BLaER1 treated with 17β-estradiol and CSF1 and Interleukin-3, amounts not matched to agents 10 nM and 100 nM (cell line): ENCODE results near the gene CREB3L1.

Experiments
- H3K27ac ChIP-seq, 11 experiments: shearing (Covaris generic); formaldehyde crosslinking; 2 replicates each; pipeline ENCODE4 v1.8.1; 2022
- H3K27me3 ChIP-seq, 11 experiments: shearing (Covaris generic); formaldehyde crosslinking; 2 replicates each; pipeline ENCODE4 v1.8.1; 2022
- H3K36me3 ChIP-seq, 11 experiments: shearing (Covaris generic); formaldehyde crosslinking; 2 replicates each; pipeline ENCODE4 v1.8.1; 2022
- H3K4me1 ChIP-seq, 10 experiments: shearing (Covaris generic); formaldehyde crosslinking; 2 replicates each; pipeline ENCODE4 v1.8.1; 2022
- H3K4me2 ChIP-seq, 11 experiments: shearing (Covaris generic); formaldehyde crosslinking; 2 replicates each; pipeline ENCODE4 v1.8.1; 2022
- H3K4me3 ChIP-seq, 10 experiments: shearing (Covaris generic); formaldehyde crosslinking; 2 replicates each; pipeline ENCODE4 v1.8.1; 2022
- H3K9ac ChIP-seq, 11 experiments: shearing (Covaris generic); formaldehyde crosslinking; 2 replicates each; pipeline ENCODE4 v1.8.1; 2022
- H3K9me3 ChIP-seq, 11 experiments: shearing (Covaris generic); formaldehyde crosslinking; replicated peaks in 1 of 11; 2 replicates each; pipeline ENCODE4 v1.8.1; 2022
- H4K20me1 ChIP-seq, 11 experiments: shearing (Covaris generic); formaldehyde crosslinking; 2 replicates each; pipeline ENCODE4 v1.8.1; 2022
- Cebpa-rat ChIP-seq, 11 experiments: shearing (Covaris generic); IDR thresholded peaks; 2 replicates each; pipeline ENCODE4 v1.8.1; 2022

Gene CREB3L1

DNA sequence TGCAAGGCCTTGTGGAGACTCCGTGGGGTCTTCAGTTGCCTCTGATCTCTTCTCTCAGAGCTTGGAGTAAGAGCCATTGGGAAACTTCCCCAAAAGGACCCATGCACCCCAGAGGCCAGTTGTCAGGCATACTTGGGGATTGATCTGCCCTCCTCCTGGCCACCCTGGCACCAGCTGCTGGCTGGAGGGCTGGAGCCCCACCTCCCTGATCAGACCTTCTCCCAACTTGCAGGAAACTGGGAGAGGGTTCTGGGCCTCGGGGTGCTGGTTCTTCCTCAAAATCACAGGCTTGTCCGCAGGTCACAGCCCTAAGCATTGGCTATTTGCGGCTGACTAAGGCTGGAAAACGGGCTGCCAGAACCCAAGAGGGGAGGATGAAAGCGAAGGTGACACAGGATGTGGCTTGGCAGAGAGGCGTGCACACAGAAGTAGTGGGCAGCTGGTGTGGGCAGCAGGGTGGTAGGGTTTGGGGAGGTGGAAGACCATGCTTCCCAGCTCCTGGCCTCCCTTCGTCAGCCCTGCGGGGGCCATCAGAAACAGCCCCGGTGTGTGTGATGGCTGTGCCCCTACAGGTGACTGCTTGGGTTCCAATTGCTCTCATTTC is 68.5 kb downstream of the CREB3L1 start:
- H3K27ac ChIP-seq: peak overlapping the region; percentile 21 to 88 (median 69); a peak in 20 of 22 replicates

DNA sequence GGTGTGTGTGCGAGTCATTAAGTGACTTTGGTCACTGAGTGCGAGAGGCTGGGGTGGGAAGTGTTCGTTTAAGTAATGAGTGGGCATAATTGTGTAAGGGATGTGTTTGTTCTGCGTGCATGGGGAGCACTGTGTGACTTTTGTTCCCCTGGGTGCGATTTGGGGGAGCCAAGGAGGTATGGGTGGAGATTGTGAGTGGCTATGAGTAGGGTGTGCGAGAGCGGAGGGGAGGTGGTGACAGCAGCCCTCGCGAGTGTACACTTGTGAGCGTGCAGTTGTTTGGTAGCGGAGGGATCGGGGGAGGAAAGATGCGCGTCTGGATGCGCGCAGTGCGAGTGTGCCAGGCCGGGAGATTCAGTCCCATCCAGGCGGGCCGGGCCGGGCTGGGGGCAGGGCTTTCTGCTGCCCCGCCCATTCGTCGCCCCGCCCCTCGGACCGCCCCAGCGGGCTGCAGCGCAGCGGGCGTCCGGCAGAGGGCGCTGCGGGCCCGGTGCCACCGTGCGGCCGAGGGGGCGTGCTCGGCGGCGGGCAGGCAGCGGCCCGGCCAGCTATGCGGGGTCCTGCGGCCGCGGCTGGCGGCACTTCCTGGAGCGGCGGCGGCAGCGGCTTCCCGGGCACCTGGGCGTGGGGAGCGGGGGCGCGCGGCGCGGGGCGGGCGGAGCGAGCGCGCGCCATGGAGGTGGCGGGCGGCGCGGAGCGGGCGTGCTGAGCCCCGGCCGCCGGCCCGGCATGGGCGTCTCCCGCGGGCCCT is 69.6 kb downstream of the CREB3L1 start, which contains the start of gene DGKZ:
Gene DGKZ, plus strand, starts transcription at position 578 of the 751 bp plus-strand sequence. CDS start 197 bp downstream, outside the sequence.
- H3K4me3 ChIP-seq: peak within 1 kb of the TSS; percentile 84 to 99 (median 96)
- H3K9ac ChIP-seq: peak within 1 kb of the TSS; percentile 88 to 97 (median 93)
- TF ChIP-seq Cebpa-rat (IDR thresholded peaks at IDR 0.05): no peak
- H3K4me1 ChIP-seq: peaks cover 74 to 90% (median 83%) of the 10 kb centered on the region in 10 experiments
- H3K27me3 ChIP-seq: no peaks in the 10 kb centered on the region; a peak in 1 of 22 replicates
- H3K4me2 ChIP-seq: peak within 1 kb of the TSS; percentile 98 to 100 (median 99)
- H3K9me3 ChIP-seq: no peaks in the 10 kb centered on the region
- peak within 1 kb of the TSS; percentile 63 to 95 (median 87) for H3K27ac ChIP-seq
- H4K20me1 ChIP-seq: peaks cover 42 to 60% (median 44%) of the 10 kb centered on the region in 11 experiments
- peaks cover 0 to 22% (median 9%) of the 10 kb centered on the region in 11 experiments; a peak in 13 of 22 replicates for H3K36me3 ChIP-seq

More for the DNA sequence above, 68.5 kb downstream of the CREB3L1 start:
- no peaks in the 10 kb centered on the region for H3K9me3 ChIP-seq
- H3K4me3 ChIP-seq: peak overlapping the region; percentile 45 to 99 (median 96)
- H4K20me1 ChIP-seq: peaks cover 31 to 49% (median 34%) of the 10 kb centered on the region in 11 experiments
- H3K9ac ChIP-seq: peak overlapping the region; percentile 66 to 93 (median 80)
- H3K4me1 ChIP-seq: peaks cover 71 to 90% (median 80%) of the 10 kb centered on the region in 10 experiments
- no peak for TF ChIP-seq Cebpa-rat (IDR thresholded peaks at IDR 0.05)
- no peaks in the 10 kb centered on the region; a peak in 1 of 22 replicates for H3K27me3 ChIP-seq
- peaks cover 0 to 12% (median 5%) of the 10 kb centered on the region in 11 experiments; a peak in 12 of 22 replicates for H3K36me3 ChIP-seq
- H3K4me2 ChIP-seq: peak overlapping the region; percentile 92 to 99 (median 94)

DNA sequence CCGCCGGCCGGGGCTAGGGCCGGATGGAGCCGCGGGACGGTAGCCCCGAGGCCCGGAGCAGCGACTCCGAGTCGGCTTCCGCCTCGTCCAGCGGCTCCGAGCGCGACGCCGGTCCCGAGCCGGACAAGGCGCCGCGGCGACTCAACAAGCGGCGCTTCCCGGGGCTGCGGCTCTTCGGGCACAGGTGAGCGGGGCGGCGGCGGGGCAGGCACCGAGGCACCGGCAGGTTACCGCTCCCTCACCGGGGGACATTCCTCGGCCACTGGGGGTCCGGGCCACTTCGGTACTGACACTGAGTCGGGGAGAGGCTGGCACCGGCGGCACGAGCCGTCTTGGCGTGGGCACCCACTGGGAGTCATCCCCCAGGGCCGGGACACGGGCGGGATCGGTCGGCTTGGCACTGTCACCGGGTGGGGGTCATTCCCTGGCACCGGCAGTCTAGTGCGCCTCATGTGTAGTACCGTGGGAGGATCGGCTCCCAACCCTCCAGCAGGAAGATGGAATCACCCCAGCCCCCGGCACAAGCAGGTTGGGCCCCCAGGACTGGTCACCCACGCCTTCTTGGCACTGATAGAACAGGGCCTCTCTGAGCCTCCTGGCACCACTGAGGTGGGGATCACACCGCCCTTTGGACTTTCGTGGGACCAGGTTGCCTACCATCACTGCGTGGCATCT is 70.3 kb downstream of the CREB3L1 start:
- Histone ChIP-seq H4K20me1 (peaks cover 49 to 67% (median 52%) of the 10 kb centered on the region in 11 experiments), H3K9ac (peak overlapping the region; percentile 88 to 97 (median 93)), H3K27ac (peak overlapping the region; percentile 63 to 95 (median 87)), H3K36me3 (peaks cover 0 to 28% (median 12%) of the 10 kb centered on the region in 11 experiments; a peak in 14 of 22 replicates), H3K9me3 (no peaks in the 10 kb centered on the region), H3K4me2 (peak overlapping the region; percentile 98 to 100 (median 99)), H3K4me3 (peak overlapping the region; percentile 84 to 99 (median 96)), H3K27me3 (no peaks in the 10 kb centered on the region; a peak in 1 of 22 replicates), H3K4me1 (peaks cover 74 to 90% (median 83%) of the 10 kb centered on the region in 10 experiments)
- TF ChIP-seq Cebpa-rat (IDR thresholded peaks at IDR 0.05): no peak

DNA sequence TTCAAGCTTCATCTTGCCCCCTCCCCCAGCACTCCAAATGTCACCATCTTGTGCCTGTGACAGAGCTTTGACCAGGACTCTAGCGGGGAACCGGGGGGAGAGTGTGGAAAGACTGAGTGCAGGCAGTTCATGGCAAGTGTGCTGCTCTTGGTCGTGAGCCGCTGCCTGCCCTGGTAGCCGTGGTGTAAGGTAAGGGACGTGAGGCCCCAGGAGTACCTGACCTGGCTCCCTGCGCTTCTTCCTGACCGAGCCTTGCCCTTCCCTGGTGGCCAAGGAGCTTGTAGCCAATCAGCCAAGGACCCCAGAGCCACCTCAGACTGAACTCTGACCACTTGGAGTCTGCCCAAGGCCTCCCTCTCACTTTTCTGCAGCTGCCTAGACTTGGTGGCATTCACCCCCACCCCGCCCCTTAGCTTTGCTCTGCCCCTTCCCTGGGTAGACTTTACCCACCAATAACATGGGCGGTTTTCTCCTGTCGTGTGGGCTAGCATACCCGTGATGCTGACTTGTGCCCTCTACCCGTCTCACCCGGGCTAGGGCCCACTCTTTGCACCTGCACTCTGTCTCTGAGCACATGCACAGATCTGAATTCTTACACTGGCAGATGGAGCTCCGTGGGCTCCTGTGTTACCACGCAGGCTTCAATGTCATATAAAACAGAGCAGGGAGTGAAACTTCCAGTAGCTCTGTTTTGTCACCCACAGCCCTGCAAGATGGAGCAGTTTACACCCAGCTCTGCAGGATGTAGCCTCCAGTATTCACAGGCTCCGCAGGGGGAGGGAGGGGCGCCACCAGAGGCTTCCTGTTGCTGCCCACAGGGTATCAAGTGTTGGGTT is 71.3 kb downstream of the CREB3L1 start:
- no peak for TF ChIP-seq Cebpa-rat (IDR thresholded peaks at IDR 0.05)
- Histone ChIP-seq H3K27me3 (no peaks in the 10 kb centered on the region; a peak in 1 of 22 replicates), H4K20me1 (peaks cover 59 to 77% (median 62%) of the 10 kb centered on the region in 11 experiments), H3K9me3 (no peaks in the 10 kb centered on the region), H3K4me3 (peak overlapping the region; percentile 84 to 99 (median 96)), H3K36me3 (peaks cover 0 to 38% (median 22%) of the 10 kb centered on the region in 11 experiments; a peak in 14 of 22 replicates), H3K27ac (peak overlapping the region in 10 of 11 experiments; percentile 83 to 95 (median 88); a peak in 18 of 22 replicates), H3K4me2 (peak overlapping the region; percentile 98 to 100 (median 99)), H3K9ac (peak overlapping the region; percentile 88 to 97 (median 93)), H3K4me1 (peaks cover 81 to 90% (median 84%) of the 10 kb centered on the region in 10 experiments)

DNA sequence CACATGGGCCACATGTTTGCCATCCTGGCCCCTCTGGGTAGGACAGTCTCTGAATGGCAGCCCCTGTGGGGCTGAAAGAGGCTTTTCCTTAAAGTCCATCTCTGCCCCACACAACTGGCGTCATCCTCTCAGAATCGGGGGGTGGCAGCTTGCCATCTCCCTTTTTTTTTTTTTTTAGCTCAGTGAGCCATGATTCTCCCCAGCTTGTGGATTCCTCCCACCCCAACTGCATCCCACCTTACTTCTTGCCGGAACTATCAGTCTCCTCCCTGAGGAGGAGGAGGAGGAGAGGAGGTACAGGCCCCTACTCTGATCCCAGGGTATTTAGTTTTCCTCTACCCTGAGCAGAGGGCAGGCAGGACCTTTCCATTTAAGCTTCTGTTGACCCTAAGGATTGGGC is 73.2 kb downstream of the CREB3L1 start:
- Histone ChIP-seq H3K4me3 (no peak overlapping the region), H4K20me1 (peaks cover 73 to 96% (median 80%) of the 10 kb centered on the region in 11 experiments), H3K36me3 (peaks cover 1 to 50% (median 26%) of the 10 kb centered on the region in 11 experiments; a peak in 17 of 22 replicates), H3K27me3 (no peaks in the 10 kb centered on the region; a peak in 1 of 22 replicates), H3K4me2 (peak overlapping the region; percentile 57 to 73 (median 66); a peak in 20 of 22 replicates), H3K9me3 (no peaks in the 10 kb centered on the region), H3K27ac (peak overlapping the region in 3 of 11 experiments; percentile 6 to 49 (median 14); a peak in 5 of 22 replicates), H3K9ac (peak overlapping the region; percentile 13 to 69 (median 47); a peak in 19 of 22 replicates), H3K4me1 (peaks cover 77 to 84% (median 80%) of the 10 kb centered on the region in 10 experiments)
- no peak for TF ChIP-seq Cebpa-rat (IDR thresholded peaks at IDR 0.05)

DNA sequence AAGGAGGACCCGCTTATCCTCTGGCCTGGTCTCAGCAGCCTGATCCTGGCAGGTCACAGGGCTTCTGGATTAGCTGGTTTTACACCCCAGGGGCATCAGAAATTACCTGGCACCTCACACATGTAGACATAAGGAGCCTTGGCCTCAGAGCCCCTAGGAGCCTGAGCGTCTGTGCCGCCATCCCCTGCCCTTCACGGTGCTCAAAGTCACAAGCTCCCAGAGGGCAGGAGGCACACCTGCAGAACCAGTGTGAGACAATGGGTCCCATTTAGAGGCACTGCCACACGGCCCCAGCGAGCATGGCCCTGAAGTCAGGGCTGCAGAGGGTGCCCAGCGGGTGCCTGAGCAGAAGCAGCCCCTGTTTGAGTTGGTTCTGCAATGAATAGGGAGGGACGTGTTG is 73.7 kb downstream of the CREB3L1 start:
- H3K4me3 ChIP-seq: no peak overlapping the region
- no peak for TF ChIP-seq Cebpa-rat (IDR thresholded peaks at IDR 0.05)
- peak overlapping the region in 5 of 11 experiments; percentile 6 to 49 (median 18); a peak in 9 of 22 replicates for H3K27ac ChIP-seq
- peak overlapping the region; percentile 57 to 73 (median 66) for H3K4me2 ChIP-seq
- H3K9ac ChIP-seq: peak overlapping the region; percentile 13 to 69 (median 47); a peak in 21 of 22 replicates
- H4K20me1 ChIP-seq: peaks cover 73 to 98% (median 84%) of the 10 kb centered on the region in 11 experiments
- peaks cover 6 to 55% (median 28%) of the 10 kb centered on the region in 11 experiments; a peak in 18 of 22 replicates for H3K36me3 ChIP-seq
- H3K9me3 ChIP-seq: no peaks in the 10 kb centered on the region
- peaks cover 75 to 87% (median 78%) of the 10 kb centered on the region in 10 experiments for H3K4me1 ChIP-seq
- no peaks in the 10 kb centered on the region; a peak in 1 of 22 replicates for H3K27me3 ChIP-seq

DNA sequence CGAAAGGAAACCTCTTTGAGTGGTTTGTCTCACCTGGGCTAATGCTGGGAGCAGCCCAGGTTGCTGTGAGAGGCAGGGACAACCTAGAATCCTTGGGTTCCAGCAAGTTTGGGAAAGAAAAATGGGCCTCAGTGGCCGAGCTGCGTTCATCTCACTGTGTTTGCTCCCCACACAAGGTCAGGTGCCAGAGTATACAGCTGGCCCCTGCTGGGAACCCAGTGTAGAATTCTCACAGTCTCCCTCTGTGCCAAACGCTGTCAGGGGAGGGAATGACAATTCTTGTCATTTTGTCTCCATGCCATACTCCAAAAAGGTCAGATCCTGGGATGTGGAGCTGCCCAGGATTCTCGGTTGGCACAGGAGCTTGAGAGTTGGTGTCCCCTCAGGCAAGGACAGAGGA is 74.1 kb downstream of the CREB3L1 start:
- no peak overlapping the region for H3K4me3 ChIP-seq
- peak overlapping the region; percentile 24 to 69 (median 47); a peak in 19 of 22 replicates for H3K9ac ChIP-seq

More for the DNA sequence above, 74.1 kb downstream of the CREB3L1 start:
- peaks cover 10 to 59% (median 33%) of the 10 kb centered on the region in 11 experiments; a peak in 18 of 22 replicates for H3K36me3 ChIP-seq
- H3K4me1 ChIP-seq: peaks cover 72 to 87% (median 77%) of the 10 kb centered on the region in 10 experiments
- no peaks in the 10 kb centered on the region for H3K9me3 ChIP-seq
- H3K4me2 ChIP-seq: peak overlapping the region; percentile 57 to 73 (median 66)
- peak overlapping the region in 8 of 11 experiments; percentile 6 to 49 (median 30); a peak in 11 of 22 replicates for H3K27ac ChIP-seq
- no peak for TF ChIP-seq Cebpa-rat (IDR thresholded peaks at IDR 0.05)
- H4K20me1 ChIP-seq: peaks cover 73 to 98% (median 89%) of the 10 kb centered on the region in 11 experiments
- H3K27me3 ChIP-seq: no peaks in the 10 kb centered on the region
